Endothelial cell of umbilical vein (primary cell): ENCODE measurements around the gene MASTL.

ENCODE experiments used
- EZH2 ChIP-seq: IDR thresholded peaks from 2 replicates; pipeline ENCODE4 v1.6.1; 2012; ENCODE audit warnings: borderline replicate concordance, low read depth, mild to moderate bottlenecking, moderate library complexity, low read length, inconsistent platforms; ENCODE audit not compliant: severe bottlenecking
- POLR2A ChIP-seq: IDR thresholded peaks from 2 replicates; pipeline ENCODE4 v1.6.1; 2012; ENCODE audit warnings: low read depth, mild to moderate bottlenecking, control low read depth, low read length
- POLR2AphosphoS5 ChIP-seq: IDR thresholded peaks from 2 replicates; pipeline ENCODE4 v1.6.1; 2012; ENCODE audit warnings: low read depth, mild to moderate bottlenecking, control low read depth, low read length, moderate library complexity; ENCODE audit not compliant: insufficient read depth
- TF ChIP-seq, protein P1 (sequence below), 2 donors: IDR thresholded peaks; 1 replicate in 1 of 2; 2 replicates in 1 of 2; pipeline ENCODE4 v1.5.1; 2011; ENCODE audit warnings: low read length in 2 of 2, mild to moderate bottlenecking in 2 of 2, moderate library complexity in 2 of 2, control low read depth in 1 of 2, inconsistent platforms in 1 of 2, low read depth in 1 of 2; ENCODE audit not compliant: insufficient read depth in 1 of 2; ENCODE audit errors: extremely low read depth in 1 of 2

DNA sequence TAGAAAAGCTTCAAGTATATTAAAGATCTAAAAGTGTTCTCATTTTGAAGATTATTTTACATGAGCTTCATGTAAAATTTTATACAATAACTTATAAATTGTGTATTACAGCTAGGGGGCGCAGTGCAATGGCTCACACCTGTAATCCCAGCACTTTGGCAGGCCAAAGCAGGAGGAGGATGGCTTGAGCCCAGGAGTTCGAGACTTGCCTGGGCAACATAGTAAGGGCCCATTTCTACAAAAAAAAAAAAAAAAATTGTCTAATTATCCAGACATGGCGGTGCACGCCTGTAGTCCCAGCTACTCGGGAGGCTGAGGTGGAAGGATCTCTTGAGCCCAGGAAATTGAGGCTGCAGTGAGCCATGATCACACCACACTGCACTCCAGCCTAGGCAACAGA, 68.8 kb downstream of the MASTL start:
- TF ChIP-seq, protein P1, sequence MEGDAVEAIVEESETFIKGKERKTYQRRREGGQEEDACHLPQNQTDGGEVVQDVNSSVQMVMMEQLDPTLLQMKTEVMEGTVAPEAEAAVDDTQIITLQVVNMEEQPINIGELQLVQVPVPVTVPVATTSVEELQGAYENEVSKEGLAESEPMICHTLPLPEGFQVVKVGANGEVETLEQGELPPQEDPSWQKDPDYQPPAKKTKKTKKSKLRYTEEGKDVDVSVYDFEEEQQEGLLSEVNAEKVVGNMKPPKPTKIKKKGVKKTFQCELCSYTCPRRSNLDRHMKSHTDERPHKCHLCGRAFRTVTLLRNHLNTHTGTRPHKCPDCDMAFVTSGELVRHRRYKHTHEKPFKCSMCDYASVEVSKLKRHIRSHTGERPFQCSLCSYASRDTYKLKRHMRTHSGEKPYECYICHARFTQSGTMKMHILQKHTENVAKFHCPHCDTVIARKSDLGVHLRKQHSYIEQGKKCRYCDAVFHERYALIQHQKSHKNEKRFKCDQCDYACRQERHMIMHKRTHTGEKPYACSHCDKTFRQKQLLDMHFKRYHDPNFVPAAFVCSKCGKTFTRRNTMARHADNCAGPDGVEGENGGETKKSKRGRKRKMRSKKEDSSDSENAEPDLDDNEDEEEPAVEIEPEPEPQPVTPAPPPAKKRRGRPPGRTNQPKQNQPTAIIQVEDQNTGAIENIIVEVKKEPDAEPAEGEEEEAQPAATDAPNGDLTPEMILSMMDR (IDR thresholded peaks at IDR 0.05; ENCODE audit: extremely low read depth in 1 of 2, insufficient read depth in 1 of 2, low read depth in 1 of 2, low read length in 2 of 2), result peak; percentile 44 to 47
- no peak for TF ChIP-seq POLR2A
- TF ChIP-seq EZH2, result no peak
- no peak for TF ChIP-seq POLR2AphosphoS5
